HG02870 (cell line): ENCODE data around the gene MLIP.
"Not testable (repeated sequence)": the region's sequence is repeated elsewhere in the genome, so short reads cannot be mapped to it uniquely, and the experiment has no call there.

ENCODE experiments used
- ATAC-seq: cut with Tn5 transposase; IDR thresholded peaks from one replicate; pipeline ENCODE4 v1.9.1; 2021; ENCODE audit warnings: mild to moderate bottlenecking, moderate library complexity; ENCODE audit not compliant: unreplicated experiment

Gene MLIP

GRCh38 chr6:54209983-54210382, 98.7 kb downstream of the MLIP start:
- ATAC-seq = not testable (repeated sequence)

GRCh38 chr6:54214286-54214685, 103.0 kb downstream of the MLIP start:
- no peak for ATAC-seq

GRCh38 chr6:54216336-54216735, 105.1 kb downstream of the MLIP start:
- ATAC-seq = no peak

GRCh38 chr6:54217018-54217417, 105.8 kb downstream of the MLIP start:
- ATAC-seq = no peak

- no peak for ATAC-seq
Measured at GRCh38 chr6:54222217-54222616, 111.0 kb downstream of the MLIP start.

GRCh38 chr6:54232703-54233102, 121.5 kb downstream of the MLIP start:
- ATAC-seq = no peak

GRCh38 chr6:54234539-54234938, 123.3 kb downstream of the MLIP start:
- no peak for ATAC-seq

- no peak for ATAC-seq
Measured at GRCh38 chr6:54236984-54237383, 125.7 kb downstream of the MLIP start.

GRCh38 chr6:54238396-54238795, 127.2 kb downstream of the MLIP start:
- ATAC-seq = no peak

GRCh38 chr6:54243699-54244098, 132.5 kb downstream of the MLIP start:
- no peak for ATAC-seq

GRCh38 chr6:54244430-54244829, 133.2 kb downstream of the MLIP start:
- ATAC-seq = no peak

GRCh38 chr6:54245265-54245664, 134.0 kb downstream of the MLIP start:
- ATAC-seq = no peak

- no peak for ATAC-seq
Measured at GRCh38 chr6:54248319-54248718, 137.1 kb downstream of the MLIP start.

GRCh38 chr6:54248994-54249393, 137.8 kb downstream of the MLIP start:
- ATAC-seq = no peak

GRCh38 chr6:54249812-54250211, 138.6 kb downstream of the MLIP start:
- not testable (repeated sequence) for ATAC-seq

- ATAC-seq = no peak
Measured at GRCh38 chr6:54252496-54252895, 141.3 kb downstream of the MLIP start.

GRCh38 chr6:54252916-54253315, 141.7 kb downstream of the MLIP start:
- ATAC-seq = no peak

- ATAC-seq = no peak
Measured at GRCh38 chr6:54254886-54255285, 143.6 kb downstream of the MLIP start.

GRCh38 chr6:54255886-54256285, 144.6 kb downstream of the MLIP start:
- no peak for ATAC-seq

- ATAC-seq = no peak
Measured at GRCh38 chr6:54260025-54260424, 148.8 kb downstream of the MLIP start.

GRCh38 chr6:54262499-54262898, 151.3 kb downstream of the MLIP start:
- no peak for ATAC-seq

GRCh38 chr6:54262971-54263370, 151.7 kb downstream of the MLIP start:
- ATAC-seq = no peak

- no peak for ATAC-seq
Measured at GRCh38 chr6:54264581-54265272, 153.5 kb downstream of the MLIP start.
